DOHH2 (cell line): ENCODE data around the gene GGT1.

ENCODE experiments used
- CTCF ChIP-seq: fragments of 200-600 bp; sonication (generic); IDR thresholded peaks from one replicate; pipeline ENCODE4 v1.5.1; 2014; ENCODE audit warnings: antibody characterized with exemption, mild to moderate bottlenecking, low read depth, low read length; ENCODE audit not compliant: poor library complexity, severe bottlenecking
- EZH2phosphoT487 ChIP-seq: fragments of 200-600 bp; sonication (generic); IDR thresholded peaks from 2 replicates; pipeline ENCODE4 v1.6.1; 2017; ENCODE audit warnings: borderline replicate concordance, mild to moderate bottlenecking, antibody characterized with exemption, low read length, moderate library complexity, mixed read lengths

DNA sequence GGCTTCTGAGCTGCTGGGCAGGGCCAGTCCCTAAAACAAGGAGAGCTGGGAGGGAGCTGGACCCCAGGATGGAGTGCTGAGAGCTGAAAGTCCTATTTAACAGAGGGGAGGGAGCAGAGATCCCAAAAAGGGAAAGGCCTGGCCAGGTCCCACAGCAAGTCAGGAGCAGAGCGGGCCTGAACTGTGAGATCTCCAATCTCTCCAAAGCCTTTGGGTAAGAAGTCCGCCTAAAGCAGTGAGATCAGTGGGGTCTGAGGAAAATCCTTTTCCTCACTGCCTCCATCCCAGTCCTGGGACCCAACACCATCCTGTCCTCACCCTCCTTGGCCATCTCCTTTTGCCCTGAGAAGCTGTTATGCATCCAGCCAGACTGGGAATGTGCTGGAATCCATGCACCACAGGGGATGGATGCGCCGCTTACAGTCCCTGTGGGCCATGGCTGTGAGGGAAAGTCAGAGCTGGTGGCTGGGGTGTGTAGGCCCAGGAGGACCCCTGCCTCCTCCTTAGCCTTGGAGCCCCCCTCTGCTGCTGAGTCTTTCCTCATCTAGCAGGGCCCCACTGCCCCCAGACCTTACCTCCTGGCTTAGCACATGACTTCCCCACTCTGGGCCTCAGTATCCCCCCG lies 18.7 kb upstream of the GGT1 start:
- no peak for TF ChIP-seq CTCF
- TF ChIP-seq EZH2phosphoT487, result no peak
